Epithelial cell of proximal tubule (primary cell): ENCODE measurements around the gene GZMH. TPM values are rescaled to one million over a fixed set of nuclear protein-coding genes. Genes with fewer than 3 reads are reported as not detected.

ENCODE experiments used
- DNase-seq: peaks from one replicate; pipeline ENCODE4 v3.0.0-alpha.2; 2011; ENCODE audit warnings: low read depth
- H3K4me3 ChIP-seq: 2 replicates; pipeline ENCODE4 v1.5.1; 2011; ENCODE audit warnings: low read depth, mild to moderate bottlenecking, low read length
- CTCF ChIP-seq: conservative IDR thresholded peaks from 2 replicates; pipeline ENCODE4 v1.5.1; 2012; ENCODE audit warnings: low read depth, mild to moderate bottlenecking, low read length
- total RNA-seq: library from RNA; depleted of rRNA; stranded (reverse); fragments of >200 nt; gene quantifications from 2 replicates; pipeline ENCODE4 v1.2.3, GENCODE V29; 2015

GZMH gene
- total RNA-seq, 1 donor from 2014 or later = not detected

- TF ChIP-seq CTCF = no peak
- no peak overlapping the region for H3K4me3 ChIP-seq
- DNase-seq = no peak
Observed at GRCh38 chr14:24632336-24632735, 22.9 kb upstream of the GZMH start.

- no peak overlapping the region for H3K4me3 ChIP-seq
- DNase-seq = no peak
- TF ChIP-seq CTCF = no peak
Observed at GRCh38 chr14:24631749-24632335, 22.4 kb upstream of the GZMH start.

- DNase-seq = no peak
- TF ChIP-seq CTCF = no peak
- no peak overlapping the region for H3K4me3 ChIP-seq
Observed at GRCh38 chr14:24630872-24631477, 21.5 kb upstream of the GZMH start.

- H3K4me3 ChIP-seq = no peak overlapping the region
- TF ChIP-seq CTCF = no peak
- DNase-seq = no peak
Observed at GRCh38 chr14:24630087-24630871, 20.8 kb upstream of the GZMH start.

GRCh38 chr14:24629521-24629920 is 20.0 kb upstream of the GZMH start:
- no peak overlapping the region for H3K4me3 ChIP-seq
- DNase-seq = no peak
- TF ChIP-seq CTCF = no peak

- DNase-seq = no peak
- H3K4me3 ChIP-seq = no peak overlapping the region
- TF ChIP-seq CTCF = no peak
Observed at GRCh38 chr14:24613747-24614146, 4.3 kb upstream of the GZMH start.
